Caco-2 (cell line): Measurements from ENCODE around the gene SLX9. TPM values are rescaled to one million over a fixed set of nuclear protein-coding genes. Genes with fewer than 3 reads are reported as not detected.

Source experiments
- BruUV-seq: library from RNA; stranded (reverse); fragments of 400-500 nt; replicated peaks from 2 replicates; lab custom pipeline; 2021; lab: Mats Ljungman, UMichigan
- CTCF ChIA-PET: fragments of 300-600 bp; sonication (Branson Sonifier 250); formaldehyde crosslinking; loops from one replicate; lab custom pipeline; 2022; ENCODE audit warnings: antibody characterized with exemption; lab: Charles Lee
- POLR2A ChIA-PET: fragments of 300-600 bp; sonication (Branson Sonifier 250); formaldehyde crosslinking; loops from one replicate; lab custom pipeline; 2022; ENCODE audit warnings: antibody characterized with exemption; lab: Charles Lee
- DNase-seq, 2 experiments: peaks; one replicate each; pipeline versions ENCODE4 v3.0.0 to v3.0.0-alpha.2; 2020 to 2022
- H3K27me3 ChIP-seq: replicated peaks from 2 replicates; pipeline ENCODE4 v1.6.0; 2011; ENCODE audit warnings: low read length; ENCODE audit not compliant: control insufficient read depth, insufficient read depth
- H3K36me3 ChIP-seq: 2 replicates; pipeline ENCODE4 v1.5.1; 2011; ENCODE audit warnings: low read length; ENCODE audit not compliant: control insufficient read depth, insufficient read depth
- H3K4me1 ChIP-seq: fragments of 250-450 bp; sonication (Bioruptor Pico); 2 replicates; pipeline ENCODE4 v1.5.1; 2020; ENCODE audit warnings: mild to moderate bottlenecking
- H3K4me3 ChIP-seq: 2 replicates; pipeline ENCODE4 v1.5.1; 2011; ENCODE audit warnings: low read depth, mild to moderate bottlenecking, control low read depth, low read length
- H3K9me3 ChIP-seq: fragments of 250-450 bp; sonication (Bioruptor Pico); 2 replicates; pipeline ENCODE4 v1.5.1; 2020; ENCODE audit warnings: mild to moderate bottlenecking, moderate library complexity
- H3K27ac Mint-ChIP-seq: one replicate; pipeline ENCODE4 v1.8.0; 2022; ENCODE audit warnings: mixed read lengths; ENCODE audit not compliant: unreplicated experiment
- H3K27me3 Mint-ChIP-seq: one replicate; pipeline ENCODE4 v1.8.0; 2022; ENCODE audit warnings: mixed read lengths; ENCODE audit not compliant: insufficient read depth, unreplicated experiment
- H3K36me3 Mint-ChIP-seq: one replicate; pipeline ENCODE4 v1.8.0; 2022; ENCODE audit warnings: mild to moderate bottlenecking, mixed read lengths; ENCODE audit not compliant: insufficient read depth, unreplicated experiment
- H3K4me1 Mint-ChIP-seq: one replicate; pipeline ENCODE4 v1.8.0; 2022; ENCODE audit warnings: low read depth, mixed read lengths; ENCODE audit not compliant: unreplicated experiment
- H3K4me3 Mint-ChIP-seq: one replicate; pipeline ENCODE4 v1.8.0; 2022; ENCODE audit warnings: mild to moderate bottlenecking, moderate library complexity, mixed read lengths; ENCODE audit not compliant: unreplicated experiment
- H3K9me3 Mint-ChIP-seq: one replicate; pipeline ENCODE4 v1.8.0; 2022; ENCODE audit warnings: mixed read lengths; ENCODE audit not compliant: unreplicated experiment
- CTCF ChIP-seq, 2 experiments: fragments of 200-600 bp in 1 of 2; IDR thresholded peaks; 1 replicate in 1 of 2; 2 replicates in 1 of 2; pipeline versions ENCODE4 v1.5.1 to v1.8.0; 2011 to 2022; ENCODE audit warnings: antibody characterized with exemption in 1 of 2, control low read depth in 1 of 2, inconsistent platforms in 1 of 2, low read depth in 1 of 2, low read length in 1 of 2, mild to moderate bottlenecking in 1 of 2, moderate library complexity in 1 of 2; ENCODE audit not compliant: insufficient read depth in 1 of 2, severe bottlenecking in 1 of 2, unreplicated experiment in 1 of 2
- intact Hi-C: fragments of 100-400 bp; cut with micrococcal nuclease; formaldehyde crosslinking; loops from one replicate; pipeline ENCODE4 v1.10.0; 2022; ENCODE audit not compliant: unreplicated experiment
- total RNA-seq: library from RNA; stranded (reverse); gene quantifications from 2 replicates; pipeline ENCODE4 v1.2.3, GENCODE V29; 2022

SLX9 gene
- total RNA-seq, 1 experiment from 2014 or later: 62.1 TPM

DNA sequence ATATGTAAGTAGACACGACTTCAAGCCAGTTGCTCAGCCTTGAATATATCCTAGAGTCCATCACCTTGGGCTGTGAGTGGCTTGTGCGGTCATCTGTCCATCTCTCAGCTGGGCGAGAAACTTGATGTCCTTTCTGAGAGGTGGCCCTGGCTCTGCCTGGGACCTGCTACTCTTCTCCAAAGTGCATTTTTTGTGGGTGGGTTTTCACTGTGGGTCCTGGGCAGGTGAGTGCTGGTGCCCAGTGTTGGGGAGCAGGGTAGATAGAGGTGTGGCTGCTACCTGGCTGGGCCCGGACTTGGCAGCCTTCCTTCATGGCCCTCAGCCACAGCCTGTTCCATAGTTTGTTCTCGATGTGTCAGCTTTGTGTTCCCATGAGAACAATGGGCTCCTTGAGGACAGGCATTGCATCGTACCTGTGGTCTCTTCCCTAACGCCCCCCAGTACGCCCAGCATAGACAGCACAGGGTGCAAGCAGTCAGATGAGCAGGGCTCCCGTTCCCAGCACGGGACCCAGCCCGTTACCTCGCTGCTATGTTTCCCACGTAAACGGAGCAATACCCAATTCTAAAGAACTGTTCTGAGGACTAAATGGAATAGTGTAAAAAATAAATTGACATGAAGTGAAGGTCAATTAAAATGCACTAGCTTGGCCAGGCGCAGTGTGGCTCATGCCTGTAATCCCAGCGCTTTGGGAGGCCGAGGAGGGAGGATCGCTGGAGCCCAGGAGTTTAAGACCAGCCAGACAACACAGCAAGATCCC, 877 bp upstream of the SLX9 start:
- TSS peak; percentile 78 for BruUV-seq
- peak overlapping the region; percentile 93 for H3K4me3 Mint-ChIP-seq
- no peak for TF ChIP-seq CTCF (IDR thresholded peaks at IDR 0.05; ENCODE audit: insufficient read depth in 1 of 2, low read depth in 1 of 2, low read length in 1 of 2, severe bottlenecking in 1 of 2, unreplicated experiment in 1 of 2)
- POLR2A ChIA-PET: interaction anchor here (1.1 kb wide), 1 partner anchor 349 kb away, joined by 3 read pairs; the partner anchor contains the start of gene POFUT2
- peak in 1 of 2 experiments; percentile 26 for DNase-seq
- H3K9me3 Mint-ChIP-seq: no peaks in the 10 kb centered on the region
- H3K9me3 ChIP-seq: no peaks in the 10 kb centered on the region
- H3K4me3 ChIP-seq: peak overlapping the region; percentile 94
- intact Hi-C loops: no loop called here
- no peaks in the 10 kb centered on the region for H3K27me3 ChIP-seq
- peaks cover 6% of the 10 kb centered on the region; the same call in 1 of the 2 replicates for H3K4me1 ChIP-seq
- CTCF ChIA-PET: no interaction called here
- peak overlapping the region; percentile 94 for H3K27ac Mint-ChIP-seq
- peaks cover 11% of the 10 kb centered on the region for H3K4me1 Mint-ChIP-seq
- H3K27me3 Mint-ChIP-seq: no peaks in the 10 kb centered on the region
- peaks cover 5% of the 10 kb centered on the region for H3K36me3 Mint-ChIP-seq
- peaks cover 3% of the 10 kb centered on the region; the same call in 1 of the 2 replicates for H3K36me3 ChIP-seq

GRCh38 chr21:44940116-44940631, 345 bp downstream of the SLX9 start:
- peak overlapping the region; percentile 94 for H3K27ac Mint-ChIP-seq
- peak overlapping the region; percentile 94 for H3K4me3 ChIP-seq
- CTCF ChIA-PET: interaction anchor here (0.7 to 0.8 kb wide), 2 partner anchors 199 to 322 kb away, joined by 3 to 5 read pairs; no protein-coding TSS in a partner anchor
- H3K9me3 ChIP-seq: no peaks in the 10 kb centered on the region
- H3K4me1 ChIP-seq: peaks cover 6% of the 10 kb centered on the region; the same call in 1 of the 2 replicates
- H3K4me1 Mint-ChIP-seq: peaks cover 11% of the 10 kb centered on the region
- peaks cover 3% of the 10 kb centered on the region for H3K36me3 ChIP-seq
- peak overlapping the region; percentile 93 for H3K4me3 Mint-ChIP-seq
- POLR2A ChIA-PET: interaction anchor here (0.7 to 1.1 kb wide), 2 partner anchors 348 to 525 kb away, joined by 3 read pairs; partner anchors contain the start of gene POFUT2
- peak in 1 of 2 experiments; percentile 35 for DNase-seq
- TF ChIP-seq CTCF (IDR thresholded peaks at IDR 0.05; ENCODE audit: insufficient read depth in 1 of 2, low read depth in 1 of 2, low read length in 1 of 2, severe bottlenecking in 1 of 2, unreplicated experiment in 1 of 2): no peak
- no peaks in the 10 kb centered on the region for H3K27me3 ChIP-seq
- intact Hi-C loops: no loop called here
- no peaks in the 10 kb centered on the region for H3K9me3 Mint-ChIP-seq
- no peaks in the 10 kb centered on the region for H3K27me3 Mint-ChIP-seq
- no TSS peak for BruUV-seq
- H3K36me3 Mint-ChIP-seq: peaks cover 14% of the 10 kb centered on the region

DNA sequence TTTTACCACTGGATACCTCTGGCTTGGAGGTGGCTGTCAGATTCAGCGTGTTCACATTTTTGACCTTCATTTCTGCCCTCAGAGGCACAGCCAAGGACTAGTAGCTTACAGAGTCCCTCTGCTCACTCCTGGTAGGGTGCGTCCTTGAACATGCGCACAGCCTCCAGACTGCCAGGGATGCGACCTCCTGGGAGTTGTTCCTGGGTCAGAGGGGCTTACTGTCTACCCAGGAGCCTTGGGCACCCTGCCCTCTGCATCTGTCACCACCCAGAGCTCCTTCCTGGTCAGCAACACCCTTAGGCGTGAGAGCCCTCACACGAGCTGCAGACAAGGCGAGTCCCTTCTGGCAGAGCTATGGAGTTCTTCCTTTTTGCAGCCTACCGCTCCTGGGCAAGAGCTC, 1.7 kb downstream of the SLX9 start:
- H3K27ac Mint-ChIP-seq: peak overlapping the region; percentile 94
- POLR2A ChIA-PET: no interaction called here
- no TSS peak for BruUV-seq
- H3K9me3 Mint-ChIP-seq: no peaks in the 10 kb centered on the region
- H3K36me3 Mint-ChIP-seq: peaks cover 20% of the 10 kb centered on the region
- CTCF ChIA-PET: no interaction called here
- intact Hi-C loops: no loop called here
- H3K4me1 Mint-ChIP-seq: peaks cover 11% of the 10 kb centered on the region
- Histone ChIP-seq H3K36me3 (peaks cover 3% of the 10 kb centered on the region), H3K27me3 (no peaks in the 10 kb centered on the region), H3K9me3 (no peaks in the 10 kb centered on the region), H3K4me1 (peaks cover 6% of the 10 kb centered on the region; the same call in 1 of the 2 replicates), H3K4me3 (no peak overlapping the region)
- TF ChIP-seq CTCF (IDR thresholded peaks at IDR 0.05; ENCODE audit: insufficient read depth in 1 of 2, low read depth in 1 of 2, low read length in 1 of 2, severe bottlenecking in 1 of 2, unreplicated experiment in 1 of 2): no peak
- no peaks in the 10 kb centered on the region for H3K27me3 Mint-ChIP-seq
- peak in 1 of 2 experiments; percentile 17 for DNase-seq
- H3K4me3 Mint-ChIP-seq: peak overlapping the region; percentile 93
